Thoracic aorta (tissue), 2 donors: ENCODE measurements around the gene SREBF1. TPM values are rescaled to one million over a fixed set of nuclear protein-coding genes. Genes with fewer than 3 reads are reported as not detected.
A peak's percentile ranks its signal among the peaks of the same experiment; 100 is the strongest.

Experiments used
- ATAC-seq: fragments of 150-250 bp; one replicate; pipeline ENCODE4 v1.8.0; 2017; ENCODE audit warnings: low read depth; ENCODE audit not compliant: insufficient number of reproducible peaks, low FRiP score
- DNase-seq: peaks from one replicate; pipeline ENCODE4 v3.0.0-alpha.2; 2020; ENCODE audit warnings: low spot score
- H3K27ac ChIP-seq, 2 donors: fragments of 200-600 bp; sonication (generic); 1 replicate in 1 of 2; 2 replicates in 1 of 2; pipeline ENCODE4 v1.5.1; 2016; ENCODE audit warnings: mild to moderate bottlenecking in 2 of 2, moderate library complexity in 2 of 2
- H3K27me3 ChIP-seq: fragments of 200-600 bp; sonication (generic); replicated peaks from 2 replicates; pipeline ENCODE4 v1.6.0; 2016; ENCODE audit warnings: mild to moderate bottlenecking; ENCODE audit not compliant: insufficient read depth
- H3K36me3 ChIP-seq: fragments of 200-600 bp; sonication (generic); one replicate; pipeline ENCODE4 v1.5.1; 2016
- H3K4me1 ChIP-seq, 2 donors: fragments of 200-600 bp; sonication (generic); 1 replicate in 1 of 2; 2 replicates in 1 of 2; pipeline versions ENCODE4 v1.5.1 to v1.6.0; 2016; ENCODE audit warnings: low read depth in 2 of 2, mild to moderate bottlenecking in 1 of 2; ENCODE audit not compliant: control insufficient read depth in 1 of 2
- H3K4me3 ChIP-seq: fragments of 200-600 bp; sonication (generic); 2 replicates; pipeline ENCODE4 v1.5.1; 2016; ENCODE audit warnings: mild to moderate bottlenecking
- H3K9me3 ChIP-seq: fragments of 200-600 bp; sonication (generic); 2 replicates; pipeline ENCODE4 v1.5.1; 2016
- CTCF ChIP-seq: fragments of 200-600 bp; sonication (generic); IDR thresholded peaks from one replicate; pipeline ENCODE4 v1.5.1; 2019; ENCODE audit warnings: antibody characterized with exemption
- total RNA-seq, 2 donors: library from RNA; depleted of rRNA; stranded (reverse); fragments of >200 nt; gene quantifications; one replicate each; pipeline versions ENCODE4 v1.1.0 to v1.2.3, GENCODE V29; 2016

The SREBF1 gene
- 10 to 100 TPM; 56.2 to 64.2 TPM for total RNA-seq

GRCh38 chr17:17836818-17837379, at the start of gene SREBF1:
Gene SREBF1, minus strand, starts transcription at chr17:17836986. Its CDS starts 169 bp downstream, at chr17:17836817.
- no peaks in the 10 kb centered on the region for H3K27me3 ChIP-seq
- H3K9me3 ChIP-seq, result no peaks in the 10 kb centered on the region
- TF ChIP-seq CTCF, result no peak
- H3K4me1 ChIP-seq, result peaks cover 36 to 57% of the 10 kb centered on the region in 2 donors
- DNase-seq (no peak), ATAC-seq (no peak)
- H3K27ac ChIP-seq, result peak within 1 kb of the TSS; percentile 90 to 99
- H3K4me3 ChIP-seq, result peak within 1 kb of the TSS; percentile 97
- H3K36me3 ChIP-seq, result no peaks in the 10 kb centered on the region

- H3K27ac ChIP-seq, result no peak overlapping the region
- no peak for ATAC-seq
- H3K4me3 ChIP-seq, result no peak overlapping the region
Observed at GRCh38 chr17:17886226-17886625, 49.4 kb upstream of the SREBF1 start.

GRCh38 chr17:17884391-17885357, 47.9 kb upstream of the SREBF1 start:
- H3K4me1 ChIP-seq, result no peaks in the 10 kb centered on the region
- H3K4me3 ChIP-seq, result no peak overlapping the region
- H3K36me3 ChIP-seq, result peaks cover 40% of the 10 kb centered on the region
- no peak for DNase-seq
- no peak for TF ChIP-seq CTCF
- ATAC-seq, result no peak
- no peaks in the 10 kb centered on the region for H3K9me3 ChIP-seq
- H3K27ac ChIP-seq, result no peak overlapping the region
- H3K27me3 ChIP-seq, result no peaks in the 10 kb centered on the region

More at GRCh38 chr17:17886226-17886625, 49.4 kb upstream of the SREBF1 start:
- Histone ChIP-seq H3K27me3 (no peaks in the 10 kb centered on the region), H3K36me3 (peaks cover 39% of the 10 kb centered on the region), H3K4me1 (no peaks in the 10 kb centered on the region), H3K9me3 (no peaks in the 10 kb centered on the region)
- no peak for DNase-seq
- TF ChIP-seq CTCF, result no peak

GRCh38 chr17:17883801-17884200, 47.0 kb upstream of the SREBF1 start:
- ATAC-seq (no peak), DNase-seq (no peak)
- no peaks in the 10 kb centered on the region for H3K9me3 ChIP-seq
- no peaks in the 10 kb centered on the region for H3K27me3 ChIP-seq
- peaks cover 0 to 3% of the 10 kb centered on the region in 2 donors for H3K4me1 ChIP-seq
- no peak for TF ChIP-seq CTCF
- no peak overlapping the region for H3K27ac ChIP-seq
- H3K36me3 ChIP-seq, result peaks cover 39% of the 10 kb centered on the region
- H3K4me3 ChIP-seq, result no peak overlapping the region

- H3K36me3 ChIP-seq, result peaks cover 36% of the 10 kb centered on the region
Observed at GRCh38 chr17:17882082-17882581, 45.3 kb upstream of the SREBF1 start.

More at GRCh38 chr17:17882082-17882581, 45.3 kb upstream of the SREBF1 start:
- no peaks in the 10 kb centered on the region for H3K9me3 ChIP-seq
- DNase-seq, result no peak
- H3K27me3 ChIP-seq, result no peaks in the 10 kb centered on the region
- no peak for TF ChIP-seq CTCF
- H3K27ac ChIP-seq, result no peak overlapping the region
- no peak for ATAC-seq
- H3K4me3 ChIP-seq, result no peak overlapping the region
- H3K4me1 ChIP-seq, result peaks cover 11 to 19% of the 10 kb centered on the region in 2 donors
